ENCODE results near the gene ABLIM1.

DNA sequence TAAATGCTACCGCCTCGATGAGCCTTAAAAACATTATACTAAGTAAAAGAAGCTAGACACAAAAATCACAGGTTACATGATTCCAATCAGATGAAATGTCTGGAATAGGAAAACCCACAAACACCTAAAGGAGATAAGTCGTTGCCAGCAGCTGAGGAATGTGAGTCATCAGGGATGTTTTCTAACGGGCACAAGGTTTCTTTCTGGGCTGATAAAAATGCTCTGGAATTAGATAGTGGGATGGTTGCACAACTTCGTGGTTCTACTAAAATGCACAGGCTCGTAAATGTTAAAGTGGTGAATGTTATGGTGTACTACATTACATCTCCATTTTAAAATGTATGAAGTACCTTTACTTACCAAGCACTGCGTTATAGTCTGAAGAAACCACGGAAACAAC is 9.7 kb downstream of the ABLIM1 start:
- TF ChIP-seq JUN (CRISPR knock-in tag; IDR thresholded peaks at IDR 0.05), result no peak
- TF ChIP-seq NR2C2 (CRISPR knock-in tag; IDR thresholded peaks at IDR 0.05), result no peak
- TF ChIP-seq, protein P1, sequence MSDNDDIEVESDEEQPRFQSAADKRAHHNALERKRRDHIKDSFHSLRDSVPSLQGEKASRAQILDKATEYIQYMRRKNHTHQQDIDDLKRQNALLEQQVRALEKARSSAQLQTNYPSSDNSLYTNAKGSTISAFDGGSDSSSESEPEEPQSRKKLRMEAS (CRISPR knock-in tag; IDR thresholded peaks at IDR 0.05), result no peak
- TF ChIP-seq, protein P2, sequence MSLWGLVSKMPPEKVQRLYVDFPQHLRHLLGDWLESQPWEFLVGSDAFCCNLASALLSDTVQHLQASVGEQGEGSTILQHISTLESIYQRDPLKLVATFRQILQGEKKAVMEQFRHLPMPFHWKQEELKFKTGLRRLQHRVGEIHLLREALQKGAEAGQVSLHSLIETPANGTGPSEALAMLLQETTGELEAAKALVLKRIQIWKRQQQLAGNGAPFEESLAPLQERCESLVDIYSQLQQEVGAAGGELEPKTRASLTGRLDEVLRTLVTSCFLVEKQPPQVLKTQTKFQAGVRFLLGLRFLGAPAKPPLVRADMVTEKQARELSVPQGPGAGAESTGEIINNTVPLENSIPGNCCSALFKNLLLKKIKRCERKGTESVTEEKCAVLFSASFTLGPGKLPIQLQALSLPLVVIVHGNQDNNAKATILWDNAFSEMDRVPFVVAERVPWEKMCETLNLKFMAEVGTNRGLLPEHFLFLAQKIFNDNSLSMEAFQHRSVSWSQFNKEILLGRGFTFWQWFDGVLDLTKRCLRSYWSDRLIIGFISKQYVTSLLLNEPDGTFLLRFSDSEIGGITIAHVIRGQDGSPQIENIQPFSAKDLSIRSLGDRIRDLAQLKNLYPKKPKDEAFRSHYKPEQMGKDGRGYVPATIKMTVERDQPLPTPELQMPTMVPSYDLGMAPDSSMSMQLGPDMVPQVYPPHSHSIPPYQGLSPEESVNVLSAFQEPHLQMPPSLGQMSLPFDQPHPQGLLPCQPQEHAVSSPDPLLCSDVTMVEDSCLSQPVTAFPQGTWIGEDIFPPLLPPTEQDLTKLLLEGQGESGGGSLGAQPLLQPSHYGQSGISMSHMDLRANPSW (CRISPR knock-in tag; conservative IDR thresholded peaks at IDR 0.05; ENCODE audit: low read depth), result no peak
- no peak for TF ChIP-seq ZNF138 (CRISPR knock-in tag; conservative IDR thresholded peaks at IDR 0.05)
- no peak for TF ChIP-seq NR3C1 (CRISPR knock-in tag; conservative IDR thresholded peaks at IDR 0.05; ENCODE audit: low read depth)
- TF ChIP-seq, protein P3, sequence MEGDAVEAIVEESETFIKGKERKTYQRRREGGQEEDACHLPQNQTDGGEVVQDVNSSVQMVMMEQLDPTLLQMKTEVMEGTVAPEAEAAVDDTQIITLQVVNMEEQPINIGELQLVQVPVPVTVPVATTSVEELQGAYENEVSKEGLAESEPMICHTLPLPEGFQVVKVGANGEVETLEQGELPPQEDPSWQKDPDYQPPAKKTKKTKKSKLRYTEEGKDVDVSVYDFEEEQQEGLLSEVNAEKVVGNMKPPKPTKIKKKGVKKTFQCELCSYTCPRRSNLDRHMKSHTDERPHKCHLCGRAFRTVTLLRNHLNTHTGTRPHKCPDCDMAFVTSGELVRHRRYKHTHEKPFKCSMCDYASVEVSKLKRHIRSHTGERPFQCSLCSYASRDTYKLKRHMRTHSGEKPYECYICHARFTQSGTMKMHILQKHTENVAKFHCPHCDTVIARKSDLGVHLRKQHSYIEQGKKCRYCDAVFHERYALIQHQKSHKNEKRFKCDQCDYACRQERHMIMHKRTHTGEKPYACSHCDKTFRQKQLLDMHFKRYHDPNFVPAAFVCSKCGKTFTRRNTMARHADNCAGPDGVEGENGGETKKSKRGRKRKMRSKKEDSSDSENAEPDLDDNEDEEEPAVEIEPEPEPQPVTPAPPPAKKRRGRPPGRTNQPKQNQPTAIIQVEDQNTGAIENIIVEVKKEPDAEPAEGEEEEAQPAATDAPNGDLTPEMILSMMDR (IDR thresholded peaks at IDR 0.05), result no peak
- TF ChIP-seq ZNF232 (CRISPR knock-in tag; IDR thresholded peaks at IDR 0.05), result no peak
- no peak for TF ChIP-seq TP53 (CRISPR knock-in tag; IDR thresholded peaks at IDR 0.05)
- TF ChIP-seq MYBL2 (CRISPR knock-in tag; IDR thresholded peaks at IDR 0.05), result no peak
- TF ChIP-seq, protein P4, sequence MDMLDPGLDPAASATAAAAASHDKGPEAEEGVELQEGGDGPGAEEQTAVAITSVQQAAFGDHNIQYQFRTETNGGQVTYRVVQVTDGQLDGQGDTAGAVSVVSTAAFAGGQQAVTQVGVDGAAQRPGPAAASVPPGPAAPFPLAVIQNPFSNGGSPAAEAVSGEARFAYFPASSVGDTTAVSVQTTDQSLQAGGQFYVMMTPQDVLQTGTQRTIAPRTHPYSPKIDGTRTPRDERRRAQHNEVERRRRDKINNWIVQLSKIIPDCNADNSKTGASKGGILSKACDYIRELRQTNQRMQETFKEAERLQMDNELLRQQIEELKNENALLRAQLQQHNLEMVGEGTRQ (CRISPR knock-in tag; IDR thresholded peaks at IDR 0.05), result no peak
- TF ChIP-seq TEAD1 (CRISPR knock-in tag; IDR thresholded peaks at IDR 0.05), result no peak
- TF ChIP-seq, protein P5, sequence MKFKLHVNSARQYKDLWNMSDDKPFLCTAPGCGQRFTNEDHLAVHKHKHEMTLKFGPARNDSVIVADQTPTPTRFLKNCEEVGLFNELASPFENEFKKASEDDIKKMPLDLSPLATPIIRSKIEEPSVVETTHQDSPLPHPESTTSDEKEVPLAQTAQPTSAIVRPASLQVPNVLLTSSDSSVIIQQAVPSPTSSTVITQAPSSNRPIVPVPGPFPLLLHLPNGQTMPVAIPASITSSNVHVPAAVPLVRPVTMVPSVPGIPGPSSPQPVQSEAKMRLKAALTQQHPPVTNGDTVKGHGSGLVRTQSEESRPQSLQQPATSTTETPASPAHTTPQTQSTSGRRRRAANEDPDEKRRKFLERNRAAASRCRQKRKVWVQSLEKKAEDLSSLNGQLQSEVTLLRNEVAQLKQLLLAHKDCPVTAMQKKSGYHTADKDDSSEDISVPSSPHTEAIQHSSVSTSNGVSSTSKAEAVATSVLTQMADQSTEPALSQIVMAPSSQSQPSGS (CRISPR knock-in tag; IDR thresholded peaks at IDR 0.05; ENCODE audit: borderline replicate concordance, low read depth), result no peak
